ENCODE data around the gene TCAF1. TPM values are rescaled to one million over a fixed set of nuclear protein-coding genes. Genes with fewer than 3 reads are reported as not detected.

Gene TCAF1
- total RNA-seq, 1 donor from 2014 or later = 42.6 TPM

DNA sequence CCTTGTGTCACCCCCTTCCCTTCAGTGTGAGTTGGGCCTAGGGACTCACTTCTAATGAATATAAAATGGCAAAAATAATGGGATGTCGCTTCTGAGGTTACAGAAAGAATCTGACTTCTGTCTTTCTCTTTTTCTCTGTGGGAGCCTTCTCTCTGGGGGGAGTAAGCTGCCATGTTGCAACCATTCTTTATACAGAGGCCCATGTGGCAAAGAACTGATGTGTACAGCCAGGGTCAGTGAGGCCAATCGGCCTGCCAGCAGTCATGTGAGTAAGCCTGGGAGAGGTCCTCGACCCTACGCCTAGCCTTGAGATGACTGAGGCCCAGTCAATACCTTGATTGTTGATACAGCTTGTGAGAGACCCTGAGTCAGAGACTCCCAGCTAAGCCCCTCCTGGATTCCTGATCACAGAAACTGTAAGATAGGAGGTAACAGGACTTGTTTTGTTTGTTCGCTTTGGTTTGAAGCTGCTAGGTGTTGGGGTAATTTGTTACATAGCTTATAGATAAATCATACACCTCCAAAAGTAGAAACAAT is 1.7 kb downstream of the TCAF1 start:
- H3K4me1 ChIP-seq = peaks cover 9% of the 10 kb centered on the region
- H3K27ac ChIP-seq = no peak overlapping the region
- no peaks in the 10 kb centered on the region for H3K9me3 ChIP-seq
- no peaks in the 10 kb centered on the region for H3K27me3 ChIP-seq
- intact Hi-C loops (cut with DNase I) = no loop called here
- DNase-seq (no peak), ATAC-seq (no peak)
- H3K4me3 ChIP-seq = peak overlapping the region; percentile 76
- no peak for TF ChIP-seq CTCF (IDR thresholded peaks at IDR 0.05)
- H3K36me3 ChIP-seq = no peaks in the 10 kb centered on the region

- Histone ChIP-seq H3K4me1 (peaks cover 9% of the 10 kb centered on the region), H3K27ac (no peak overlapping the region), H3K9me3 (no peaks in the 10 kb centered on the region), H3K36me3 (no peaks in the 10 kb centered on the region), H3K4me3 (no peak overlapping the region), H3K27me3 (no peaks in the 10 kb centered on the region)
- intact Hi-C loops (cut with DNase I) = no loop called here
- no peak for DNase-seq
- no peak for ATAC-seq
- no peak for TF ChIP-seq CTCF (IDR thresholded peaks at IDR 0.05)
Measured at GRCh38 chr7:143898810-143899209, 3.2 kb downstream of the TCAF1 start.

- Histone ChIP-seq H3K4me3 (no peak overlapping the region), H3K4me1 (peaks cover 9% of the 10 kb centered on the region), H3K27me3 (no peaks in the 10 kb centered on the region), H3K9me3 (no peaks in the 10 kb centered on the region), H3K36me3 (no peaks in the 10 kb centered on the region), H3K27ac (no peak overlapping the region)
- no peak for DNase-seq
- no peak for TF ChIP-seq CTCF (IDR thresholded peaks at IDR 0.05)
- intact Hi-C loops (cut with DNase I) = no loop called here
- no peak for ATAC-seq
Measured at GRCh38 chr7:143896667-143897066, 5.3 kb downstream of the TCAF1 start.

GRCh38 chr7:143892527-143893300 is 9.3 kb downstream of the TCAF1 start:
- no peaks in the 10 kb centered on the region for H3K4me1 ChIP-seq
- TF ChIP-seq CTCF (IDR thresholded peaks at IDR 0.05) = peak; percentile 22
- ATAC-seq (peak; percentile 34), DNase-seq (no peak)
- intact Hi-C loops (cut with DNase I) = no loop called here
- H3K36me3 ChIP-seq = no peaks in the 10 kb centered on the region
- H3K27ac ChIP-seq = no peak overlapping the region
- no peaks in the 10 kb centered on the region for H3K27me3 ChIP-seq
- no peaks in the 10 kb centered on the region for H3K9me3 ChIP-seq
- no peak overlapping the region for H3K4me3 ChIP-seq

DNA sequence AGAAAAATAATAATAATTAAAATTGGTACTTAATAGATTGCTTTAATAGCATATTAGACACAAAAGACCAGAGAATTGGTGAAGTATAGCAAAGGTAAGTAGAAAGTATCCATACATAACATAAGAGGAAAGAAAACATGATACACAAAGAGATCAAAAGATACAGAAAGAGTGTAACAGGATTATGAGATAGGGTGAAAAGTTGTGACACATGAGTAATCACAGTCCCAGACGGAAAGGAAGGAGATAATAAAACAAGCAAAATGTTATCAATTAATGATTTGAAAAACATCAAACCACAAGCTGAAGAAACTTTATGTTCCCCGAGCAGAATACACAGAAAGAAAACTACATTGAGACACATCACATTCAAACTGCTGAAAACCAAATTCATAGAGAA is 10.5 kb downstream of the TCAF1 start:
- H3K36me3 ChIP-seq = no peaks in the 10 kb centered on the region
- intact Hi-C loops (cut with DNase I) = no loop called here
- ATAC-seq = no peak
- H3K27ac ChIP-seq = no peak overlapping the region
- H3K4me1 ChIP-seq = no peaks in the 10 kb centered on the region
- H3K9me3 ChIP-seq = no peaks in the 10 kb centered on the region
- TF ChIP-seq CTCF (IDR thresholded peaks at IDR 0.05) = no peak
- no peaks in the 10 kb centered on the region for H3K27me3 ChIP-seq
- no peak for DNase-seq
- no peak overlapping the region for H3K4me3 ChIP-seq

All from upper lobe of right lung (tissue), 1 donor.